HepG2 (cell line): ENCODE measurements around the gene ICAM2. TPM values are rescaled to one million over a fixed set of nuclear protein-coding genes. Genes with fewer than 3 reads are reported as not detected.

ENCODE experiments used
- ATAC-seq: fragments of 200-7000 bp; cut with Tn5 transposase; 3 replicates; pipeline ENCODE4 v1.9.1; 2020; ENCODE audit warnings: mild to moderate bottlenecking, moderate library complexity
- BruUV-seq: library from RNA; stranded (reverse); fragments of 400-500 nt; replicated peaks from 2 replicates; lab custom pipeline; 2021; lab: Mats Ljungman, UMichigan
- CTCF ChIA-PET: fragments of 300-600 bp; formaldehyde crosslinking; extraction: SDS; loops from one replicate; lab custom pipeline; 2021; ENCODE audit warnings: low total read pairs, inconsistent platforms, low intra/inter-chr PET ratio; lab: Yijun Ruan, JAX
- POLR2A ChIA-PET: fragments of 350-600 bp; sonication (Branson Sonifier 250); formaldehyde crosslinking; loops from one replicate; lab custom pipeline; 2020; ENCODE audit warnings: antibody characterized with exemption, inconsistent platforms; lab: Yijun Ruan, JAX
- DNase-seq: peaks from one replicate; pipeline ENCODE4 v3.0.0-alpha.2; 2015; ENCODE audit warnings: low spot score
- FAIRE-seq: peaks from 3 replicates; lab custom pipeline; 2011; peaks lifted over from hg19 to GRCh38; lab: Jason Lieb, UNC
- H2AFZ ChIP-seq: one replicate; pipeline ENCODE4 v1.6.1; 2011; ENCODE audit warnings: low read length, inconsistent platforms
- H3K27ac ChIP-seq: fragments of 300-600 bp; 3 replicates; pipeline ENCODE4 v1.8.0; 2011; ENCODE audit warnings: mixed run types, mild to moderate bottlenecking, mixed read lengths, low read length, inconsistent platforms; ENCODE audit not compliant: insufficient read depth; ENCODE audit errors: extremely low read length
- H3K27me3 ChIP-seq, 2 experiments: fragments of 200-600 bp in 1 of 2; 2 replicates in 1 of 2; 3 replicates in 1 of 2; pipeline versions ENCODE4 v1.6.0 to v1.8.0; 2011; ENCODE audit warnings: low read length in 2 of 2, mild to moderate bottlenecking in 2 of 2, moderate library complexity in 2 of 2, inconsistent platforms in 1 of 2; ENCODE audit not compliant: insufficient read depth in 2 of 2, control insufficient read depth in 1 of 2
- H3K36me3 ChIP-seq, 2 experiments: fragments of 200-600 bp in 1 of 2; replicated peaks in 1 of 2; 2 replicates in 1 of 2; 3 replicates in 1 of 2; pipeline versions ENCODE4 v1.5.1 to v1.8.0; 2011; ENCODE audit warnings: low read length in 2 of 2, inconsistent platforms in 1 of 2; ENCODE audit not compliant: insufficient read depth in 2 of 2, control insufficient read depth in 1 of 2
- H3K4me1 ChIP-seq: 2 replicates; pipeline ENCODE4 v1.5.1; 2012; ENCODE audit warnings: low read length, inconsistent platforms; ENCODE audit not compliant: insufficient read depth
- H3K4me2 ChIP-seq: 2 replicates; pipeline ENCODE4 v1.6.0; 2011; ENCODE audit warnings: low read depth, low read length, inconsistent platforms
- H3K4me3 ChIP-seq, 3 experiments: fragments of 200-600 bp in 1 of 3; sonication (generic), shearing (Covaris generic) in 1 of 3; replicated peaks in 1 of 3; 2 replicates each; pipeline ENCODE4 v1.5.1; 2011 to 2016; ENCODE audit warnings: low read length in 3 of 3, inconsistent platforms in 2 of 3, low read depth in 2 of 3, mild to moderate bottlenecking in 2 of 3, control low read depth in 1 of 3, mixed read lengths in 1 of 3; ENCODE audit not compliant: insufficient read depth in 1 of 3
- H3K79me2 ChIP-seq: one replicate; pipeline ENCODE4 v1.6.1; 2011; ENCODE audit warnings: low read length, inconsistent platforms; ENCODE audit not compliant: insufficient read depth
- H3K9ac ChIP-seq: 2 replicates; pipeline ENCODE4 v1.6.0; 2011; ENCODE audit warnings: mild to moderate bottlenecking, low read depth, low read length, inconsistent platforms; ENCODE audit not compliant: insufficient read depth
- H3K9me3 ChIP-seq: 2 replicates; pipeline ENCODE4 v1.5.1; 2012; ENCODE audit warnings: mild to moderate bottlenecking, low read length
- H4K20me1 ChIP-seq: 2 replicates; pipeline ENCODE4 v1.6.0; 2011; ENCODE audit warnings: inconsistent platforms, mild to moderate bottlenecking, low read length, moderate library complexity; ENCODE audit not compliant: insufficient read depth
- KAT2B ChIP-seq: fragments of 150-350 bp; IDR thresholded peaks from 2 replicates; pipeline ENCODE4 v1.6.1; 2014; ENCODE audit warnings: low read depth, low read length, borderline replicate concordance
- POLR2AphosphoS5 ChIP-seq: IDR thresholded peaks from 2 replicates; pipeline ENCODE4 v1.6.1; 2012; ENCODE audit warnings: low read depth, low read length
- ZNF776 ChIP-seq: sonication (generic); formaldehyde crosslinking; IDR thresholded peaks from 2 replicates; pipeline ENCODE4 v1.4.0; 2020; ENCODE audit warnings: mild to moderate bottlenecking, missing genetic modification reagents
- WGBS: methylation state at CpG from one replicate; pipeline ENCODE4 v1.1.6; 2017; ENCODE audit warnings: low lambda C conversion rate; 5-methylcytosine and 5-hydroxymethylcytosine counted together
- in situ Hi-C: cut with HindIII; loops from 2 replicates; pipeline ENCODE4 v1.10.0; 2017; ENCODE audit warnings: low pct_unique_long_range_greater_than_20kb; ENCODE audit not compliant: extremely low pct_ligation_motif_present
- intact Hi-C: fragments of 100-400 bp; cut with micrococcal nuclease; formaldehyde crosslinking; loops from one replicate; pipeline ENCODE4 v1.10.0; 2022; ENCODE audit not compliant: unreplicated experiment
- polyA plus RNA-seq, 8 experiments: library from polyadenylated mRNA; depleted of rRNA in 3 of 8; stranded (reverse) in 7 of 8; unstranded in 1 of 8; fragments of >200 nt; fragmentation: Illumina TruSeq in 4 of 8; extraction: Trizol in 4 of 8; gene quantifications; 2 replicates each; pipeline versions ENCODE4 v1.2.1 to v1.2.3, GENCODE V29; 2011 to 2016; ENCODE audit warnings: low read depth in 4 of 8, missing spikeins in 1 of 8, mixed read lengths in 1 of 8; ENCODE audit not compliant: insufficient read depth in 1 of 8
- total RNA-seq, 5 experiments: library from RNA; depleted of rRNA; stranded (reverse); fragments of >200 nt; fragmentation: Illumina TruSeq; extraction: Trizol; gene quantifications; 2 replicates each; pipeline ENCODE4 v1.2.3, GENCODE V29; 2016; ENCODE audit warnings: low read depth in 1 of 5
- TF ChIP-seq, protein P1 (sequence below): IDR thresholded peaks from 2 replicates; pipeline ENCODE4 v1.6.1; 2016; ENCODE audit warnings: missing compliant biosample characterization, missing genetic modification reagents, borderline replicate concordance

Gene ICAM2
- total and polyA plus RNA-seq, 2 of the 13 experiments (the other 11 are each of a cell fraction or from before 2014, with no cell fraction given) = 10.9 to 20.8 TPM

DNA sequence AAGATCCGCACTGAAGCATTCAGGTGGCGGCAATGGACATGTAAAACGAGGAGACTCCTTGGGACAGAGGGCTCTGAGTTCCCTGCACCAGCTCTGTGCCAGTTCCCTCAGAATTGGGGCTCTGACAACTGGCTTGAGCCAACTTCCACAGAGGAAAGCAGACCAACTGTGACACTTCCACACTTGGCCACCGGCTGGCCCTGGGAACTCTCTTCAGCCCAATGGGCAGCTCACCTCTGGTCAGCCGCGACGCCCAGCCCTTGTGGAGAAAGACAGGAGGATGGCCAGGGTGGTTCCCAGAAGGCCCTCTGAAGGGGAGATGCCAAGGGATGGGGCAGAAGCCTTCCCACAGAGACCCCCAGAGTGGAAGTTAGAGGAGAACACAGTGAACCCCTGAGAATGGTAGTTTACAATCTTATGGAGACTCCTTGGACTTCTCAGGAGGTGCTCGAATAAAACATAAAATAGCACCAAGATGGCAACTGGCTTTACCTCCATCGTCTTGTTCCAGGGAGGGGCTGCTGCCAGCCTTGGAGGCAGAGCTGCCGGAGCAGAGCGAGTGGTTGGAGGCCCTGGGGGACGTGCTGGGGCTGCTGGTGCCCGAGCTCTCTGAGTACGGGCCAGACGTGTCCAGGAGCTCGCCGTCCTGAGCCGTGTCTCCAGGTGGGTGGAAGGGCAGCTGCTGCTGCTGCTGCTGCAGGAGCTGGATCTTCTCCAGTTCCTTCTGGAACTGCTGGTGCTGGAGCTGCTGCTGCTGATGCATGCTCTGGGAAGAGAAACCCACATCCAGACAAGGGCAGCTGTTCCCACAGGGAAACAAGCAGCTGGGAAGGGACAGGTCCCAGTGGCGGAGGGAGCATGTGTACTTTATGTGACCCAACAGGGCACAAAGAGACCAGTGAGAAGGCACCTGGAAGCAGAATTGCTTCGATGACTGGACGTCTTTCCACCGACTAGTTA is 35.0 kb upstream of the ICAM2 start:
- POLR2A ChIA-PET = no interaction called here

DNA sequence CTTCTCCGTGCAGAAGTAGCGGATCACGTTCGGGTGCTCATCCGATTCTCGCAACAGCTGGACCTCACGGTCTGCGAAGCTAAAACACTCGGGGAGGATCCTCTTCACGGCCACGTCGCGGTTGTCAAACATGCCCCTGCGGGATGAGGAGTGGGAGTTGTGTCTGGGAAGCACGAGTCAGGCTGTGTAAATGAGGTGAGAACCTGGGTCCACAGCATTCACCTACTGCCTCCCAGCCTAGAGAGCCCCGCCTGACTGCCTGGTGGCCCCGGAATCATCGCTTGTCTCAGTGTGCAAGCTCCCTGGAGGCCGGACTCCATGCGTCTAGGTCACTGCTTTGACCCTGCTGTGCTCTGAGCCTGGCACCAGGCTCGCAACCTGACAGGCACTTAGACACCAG is 33.9 kb upstream of the ICAM2 start:
- H3K4me3 ChIP-seq = no peak overlapping the region
- peaks cover 15% of the 10 kb centered on the region for H3K4me1 ChIP-seq
- H4K20me1 ChIP-seq = no peaks in the 10 kb centered on the region
- no peak overlapping the region for H3K9ac ChIP-seq
- no peaks in the 10 kb centered on the region for H3K9me3 ChIP-seq
- no peak overlapping the region for H3K4me2 ChIP-seq
- no peak overlapping the region for H3K27ac ChIP-seq
- no TSS peak for BruUV-seq
- intact Hi-C loops = no loop called here
- H3K27me3 ChIP-seq = no peaks in the 10 kb centered on the region
- ChIA-PET POLR2A (no interaction called here), CTCF (no interaction called here)
- in situ Hi-C loops = no loop called here
- H3K79me2 ChIP-seq = no peaks in the 10 kb centered on the region
- ATAC-seq (no peak), FAIRE-seq (no peak), DNase-seq (no peak)
- no peak overlapping the region for H2AFZ ChIP-seq
- H3K36me3 ChIP-seq = peaks cover 35 to 82% of the 10 kb centered on the region in 2 experiments
- WGBS = 98% methylated on average over 21 of the region's 21 CpGs
- TF ChIP-seq POLR2AphosphoS5 = no peak
- TF ChIP-seq, protein P1, sequence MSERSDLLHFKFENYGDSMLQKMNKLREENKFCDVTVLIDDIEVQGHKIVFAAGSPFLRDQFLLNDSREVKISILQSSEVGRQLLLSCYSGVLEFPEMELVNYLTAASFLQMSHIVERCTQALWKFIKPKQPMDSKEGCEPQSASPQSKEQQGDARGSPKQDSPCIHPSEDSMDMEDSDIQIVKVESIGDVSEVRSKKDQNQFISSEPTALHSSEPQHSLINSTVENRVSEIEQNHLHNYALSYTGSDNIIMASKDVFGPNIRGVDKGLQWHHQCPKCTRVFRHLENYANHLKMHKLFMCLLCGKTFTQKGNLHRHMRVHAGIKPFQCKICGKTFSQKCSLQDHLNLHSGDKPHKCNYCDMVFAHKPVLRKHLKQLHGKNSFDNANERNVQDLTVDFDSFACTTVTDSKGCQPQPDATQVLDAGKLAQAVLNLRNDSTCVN = no peak

More for the DNA sequence above, 35.0 kb upstream of the ICAM2 start:
- ATAC-seq (peak; percentile 39; the same call in 1 of the 3 replicates), DNase-seq (no peak), FAIRE-seq (no peak)
- Histone ChIP-seq H4K20me1 (no peaks in the 10 kb centered on the region), H3K36me3 (peaks cover 34 to 79% of the 10 kb centered on the region in 2 experiments), H2AFZ (no peak overlapping the region), H3K4me3 (no peak overlapping the region), H3K79me2 (no peaks in the 10 kb centered on the region), H3K27ac (no peak overlapping the region), H3K4me2 (no peak overlapping the region), H3K9me3 (no peaks in the 10 kb centered on the region), H3K4me1 (peaks cover 26% of the 10 kb centered on the region), H3K27me3 (no peaks in the 10 kb centered on the region), H3K9ac (no peak overlapping the region)
- WGBS = 98% methylated on average over 22 of the region's 22 CpGs
- in situ Hi-C loops = no loop called here
- intact Hi-C loops = no loop called here
- CTCF ChIA-PET = no interaction called here
- BruUV-seq = no TSS peak
- 0 out of 2 replicates have a peak, but pooled peaks have one; percentile 35 for TF ChIP-seq ZNF776 (CRISPR knock-in tag)
- no peak for TF ChIP-seq KAT2B
